GM23338 (cell line): Measurements from ENCODE around the gene GPC5. TPM values are rescaled to one million over a fixed set of nuclear protein-coding genes. Genes with fewer than 3 reads are reported as not detected.

Experiments used
- ATAC-seq: fragments of 200-7000 bp; cut with Tn5 transposase; 3 replicates; pipeline ENCODE4 v1.9.1; 2020
- DNase-seq: peaks from one replicate; pipeline ENCODE4 v3.0.0-alpha.2; 2015; ENCODE audit warnings: low spot score
- H2AFZ ChIP-seq: fragments of 200-600 bp; sonication (generic); 2 replicates; pipeline ENCODE4 v1.8.0; 2016; ENCODE audit warnings: antibody characterized with exemption, mild to moderate bottlenecking, moderate library complexity
- H3F3A ChIP-seq: fragments of 200-600 bp; sonication (generic); replicated peaks from 2 replicates; pipeline ENCODE4 v1.8.0; 2017; ENCODE audit warnings: antibody characterized with exemption, mixed run types, low read depth
- H3K27ac ChIP-seq: fragments of 200-600 bp; sonication (generic); 2 replicates; pipeline ENCODE4 v1.6.1; 2016; ENCODE audit warnings: low read depth
- H3K27me3 ChIP-seq: fragments of 200-600 bp; sonication (generic); 2 replicates; pipeline ENCODE4 v1.8.0; 2016; ENCODE audit warnings: mild to moderate bottlenecking, mixed run types, moderate library complexity; ENCODE audit not compliant: insufficient read depth
- H3K36me3 ChIP-seq: fragments of 200-600 bp; sonication (generic); 2 replicates; pipeline ENCODE4 v1.8.0; 2016; ENCODE audit warnings: mild to moderate bottlenecking; ENCODE audit not compliant: insufficient read depth
- H3K4me1 ChIP-seq: fragments of 200-600 bp; sonication (generic); 2 replicates; pipeline ENCODE4 v1.8.0; 2016; ENCODE audit warnings: mild to moderate bottlenecking, moderate library complexity; ENCODE audit not compliant: insufficient read depth
- H3K4me2 ChIP-seq: fragments of 200-600 bp; sonication (generic); 2 replicates; pipeline ENCODE4 v1.7.1; 2017; ENCODE audit warnings: mixed run types
- H3K4me3 ChIP-seq: fragments of 200-600 bp; sonication (generic); 2 replicates; pipeline ENCODE4 v1.6.1; 2016; ENCODE audit warnings: mixed run types
- H3K79me2 ChIP-seq: fragments of 200-600 bp; sonication (generic); replicated peaks from 2 replicates; pipeline ENCODE4 v1.8.0; 2017; ENCODE audit warnings: mild to moderate bottlenecking; ENCODE audit not compliant: insufficient read depth
- H3K9me2 ChIP-seq: fragments of 200-600 bp; sonication (generic); 2 replicates; pipeline ENCODE4 v1.8.0; 2017; ENCODE audit not compliant: insufficient read depth
- H4K20me1 ChIP-seq: fragments of 200-600 bp; sonication (generic); replicated peaks from 2 replicates; pipeline ENCODE4 v1.8.0; 2017; ENCODE audit warnings: mild to moderate bottlenecking; ENCODE audit not compliant: insufficient read depth
- H3K27ac Mint-ChIP-seq: 2 replicates; pipeline ENCODE4 v1.8.0; 2020; ENCODE audit warnings: inconsistent platforms, mild to moderate bottlenecking, moderate library complexity, mixed read lengths
- H3K27me3 Mint-ChIP-seq: 3 replicates; pipeline ENCODE4 v1.8.0; 2022; ENCODE audit warnings: low read depth, mild to moderate bottlenecking, moderate library complexity, mixed read lengths, inconsistent platforms; ENCODE audit not compliant: insufficient read depth, poor library complexity
- H3K36me3 Mint-ChIP-seq: 3 replicates; pipeline ENCODE4 v1.8.0; 2021; ENCODE audit warnings: low read depth, mild to moderate bottlenecking, inconsistent platforms, moderate library complexity, mixed read lengths
- H3K4me1 Mint-ChIP-seq: 3 replicates; pipeline ENCODE4 v1.8.0; 2020; ENCODE audit warnings: mild to moderate bottlenecking, inconsistent platforms, mixed read lengths
- H3K4me3 Mint-ChIP-seq: 3 replicates; pipeline ENCODE4 v1.8.0; 2021; ENCODE audit warnings: moderate library complexity, mild to moderate bottlenecking, inconsistent platforms, mixed read lengths
- H3K9me3 Mint-ChIP-seq: 3 replicates; pipeline ENCODE4 v1.8.0; 2020; ENCODE audit warnings: moderate library complexity, mild to moderate bottlenecking, inconsistent platforms, mixed read lengths
- CTCF ChIP-seq, 2 experiments: fragments of 200-600 bp in 1 of 2; sonication (generic) in 1 of 2; conservative IDR thresholded peaks; 2 replicates each; pipeline versions ENCODE4 v1.5.1 to v1.6.1; 2016 to 2017; ENCODE audit warnings: antibody characterized with exemption in 2 of 2, low read depth in 2 of 2, mild to moderate bottlenecking in 2 of 2, moderate library complexity in 1 of 2
- EZH2 ChIP-seq: fragments of 200-600 bp; sonication (generic); IDR thresholded peaks from one replicate; pipeline ENCODE4 v1.8.0; 2017; ENCODE audit warnings: antibody characterized with exemption, mild to moderate bottlenecking, low read depth; ENCODE audit not compliant: unreplicated experiment
- NANOG ChIP-seq: IDR thresholded peaks from 2 replicates; pipeline ENCODE4 v1.6.1; 2016; ENCODE audit warnings: antibody characterized with exemption, borderline replicate concordance
- POLR2AphosphoS5 ChIP-seq: IDR thresholded peaks from 2 replicates; pipeline ENCODE4 v1.6.1; 2016; ENCODE audit warnings: antibody characterized with exemption, low read depth
- STAT1 ChIP-seq: IDR thresholded peaks from one replicate; pipeline ENCODE4 v1.6.1; 2016; ENCODE audit warnings: antibody characterized with exemption; ENCODE audit not compliant: unreplicated experiment
- ZNF462 ChIP-seq: fragments of 250-450 bp; sonication (Bioruptor Pico); IDR thresholded peaks from 2 replicates; pipeline ENCODE4 v1.5.0; 2020; ENCODE audit warnings: mild to moderate bottlenecking, moderate library complexity
- polyA plus RNA-seq: library from polyadenylated mRNA; unstranded; fragments of >200 nt; fragmentation: Nextera tagmentation; extraction: Ambion mirVana; gene quantifications from 2 replicates; pipeline ENCODE4 v1.2.1, GENCODE V29; 2016
- total RNA-seq: library from RNA; depleted of rRNA; stranded (reverse); fragments of >200 nt; shearing (Covaris generic); gene quantifications from 2 replicates; pipeline ENCODE4 v1.2.3, GENCODE V29; 2014

GPC5 gene
- total and polyA plus RNA-seq, 2 experiments from 2014 or later, result 0.95 to 1.1 TPM

- Histone ChIP-seq H3K36me3 (no peaks in the 10 kb centered on the region), H3K4me1 (no peaks in the 10 kb centered on the region), H4K20me1 (no peaks in the 10 kb centered on the region), H3K27me3 (no peaks in the 10 kb centered on the region), H3K4me2 (no peak overlapping the region), H3K9me2 (no peaks in the 10 kb centered on the region), H3F3A (no peaks in the 10 kb centered on the region), H3K79me2 (no peaks in the 10 kb centered on the region), H3K27ac (no peak overlapping the region), H3K4me3 (no peak overlapping the region), H2AFZ (no peak overlapping the region)
- Mint-ChIP-seq H3K4me1 (peaks cover 10% of the 10 kb centered on the region), H3K27ac (no peak overlapping the region), H3K9me3 (no peaks in the 10 kb centered on the region), H3K4me3 (no peak overlapping the region), H3K36me3 (no peaks in the 10 kb centered on the region), H3K27me3 (no peaks in the 10 kb centered on the region)
- TF ChIP-seq NANOG (no peak), POLR2AphosphoS5 (no peak), EZH2 (no peak), STAT1 (no peak), ZNF462 (CRISPR knock-in tag) (no peak), CTCF (conservative IDR thresholded peaks at IDR 0.05; ENCODE audit: low read depth in 2 of 2) (no peak)
- DNase-seq, result no peak
- no peak for ATAC-seq
Measured at GRCh38 chr13:92256211-92256610, 857.8 kb downstream of the GPC5 start.
